ENCODE results near the gene IZUMO2.

IZUMO2 gene

GRCh38 chr19:50187937-50188336, 24.9 kb upstream of the IZUMO2 start:
- WGBS (ENCODE audit: insufficient coverage): 97% methylated on average over 7 of the region's 13 CpGs
- H3K9me3 ChIP-seq (ENCODE audit: control extremely low read depth in 1 of 5, control insufficient read depth in 4 of 5, insufficient read depth in 2 of 5, low read depth in 1 of 5, low read length in 4 of 5): no peaks in the 10 kb centered on the region
- POLR2A ChIA-PET: no interaction called here

GRCh38 chr19:50184196-50184595, 21.1 kb upstream of the IZUMO2 start:
- no peaks in the 10 kb centered on the region for H3K4me1 ChIP-seq (ENCODE audit: control extremely low read depth in 1 of 4, control insufficient read depth in 4 of 4, insufficient read depth in 4 of 4, low read length in 3 of 4)
- POLR2A ChIA-PET: no interaction called here
- WGBS (ENCODE audit: insufficient coverage): no CpG with 5 or more reads among the region's 1 CpG
- H3K27me3 ChIP-seq (replicated peaks in 2 of 5; ENCODE audit: control insufficient read depth in 4 of 5, insufficient read depth in 5 of 5, low read length in 4 of 5): peaks cover 0 to 2% (median 0%) of the 10 kb centered on the region in 5 experiments
- H3K9me3 ChIP-seq (ENCODE audit: control extremely low read depth in 1 of 5, control insufficient read depth in 4 of 5, insufficient read depth in 2 of 5, low read depth in 1 of 5, low read length in 4 of 5): peaks cover 0 to 4% (median 0%) of the 10 kb centered on the region in 5 experiments
- H3K27ac ChIP-seq (ENCODE audit: insufficient read depth in 1 of 2, low read depth in 1 of 2, low read length in 2 of 2, poor library complexity in 1 of 2, severe bottlenecking in 2 of 2): no peak overlapping the region
- DNase-seq: no peak
- no peak overlapping the region for H3K4me3 ChIP-seq (ENCODE audit: control insufficient read depth in 1 of 7, extremely low read depth in 1 of 7, insufficient read depth in 4 of 7, low read depth in 2 of 7, low read length in 6 of 7)
- CTCF ChIA-PET: interaction anchor here (0.7 kb wide), 1 partner anchor 81 kb away, joined by 3 read pairs; no protein-coding TSS in a partner anchor
- no peaks in the 10 kb centered on the region for H3K36me3 ChIP-seq (ENCODE audit: control insufficient read depth in 4 of 4, insufficient read depth in 4 of 4, low read length in 3 of 4)

More at GRCh38 chr19:50187937-50188336, 24.9 kb upstream of the IZUMO2 start:
- Histone ChIP-seq H3K4me1 (ENCODE audit: control extremely low read depth in 1 of 4, control insufficient read depth in 4 of 4, insufficient read depth in 4 of 4, low read length in 3 of 4) (no peaks in the 10 kb centered on the region), H3K36me3 (ENCODE audit: control insufficient read depth in 4 of 4, insufficient read depth in 4 of 4, low read length in 3 of 4) (no peaks in the 10 kb centered on the region), H3K27me3 (replicated peaks in 2 of 5; ENCODE audit: control insufficient read depth in 4 of 5, insufficient read depth in 5 of 5, low read length in 4 of 5) (peaks cover 0 to 10% (median 0%) of the 10 kb centered on the region in 5 experiments), H3K4me3 (ENCODE audit: control insufficient read depth in 1 of 7, extremely low read depth in 1 of 7, insufficient read depth in 4 of 7, low read depth in 2 of 7, low read length in 6 of 7) (no peak overlapping the region), H3K27ac (ENCODE audit: insufficient read depth in 1 of 2, low read depth in 1 of 2, low read length in 2 of 2, poor library complexity in 1 of 2, severe bottlenecking in 2 of 2) (no peak overlapping the region)
- DNase-seq: no peak
- CTCF ChIA-PET: no interaction called here

DNA sequence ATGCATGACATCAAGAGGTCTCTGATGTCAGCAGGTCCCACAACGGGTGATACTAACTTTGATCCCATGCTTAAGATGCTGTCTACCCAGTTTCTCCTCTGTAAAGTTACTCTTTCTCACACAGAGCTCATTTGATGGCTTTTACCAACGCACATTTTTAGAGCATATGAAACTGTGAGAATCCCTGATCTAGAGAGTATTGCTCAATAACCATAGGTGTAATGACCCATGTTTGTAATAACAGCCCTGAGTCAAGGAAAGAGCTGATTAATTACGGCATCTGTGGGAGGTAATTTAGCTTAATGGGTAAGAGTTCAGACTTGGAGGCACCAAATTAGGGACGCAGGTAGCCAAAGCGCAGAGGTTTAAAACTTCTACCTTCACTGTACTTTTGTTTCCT, 18.0 kb upstream of the IZUMO2 start:
- ChIA-PET POLR2A (no interaction called here), CTCF (no interaction called here)
- peaks cover 0 to 2% (median 0%) of the 10 kb centered on the region in 5 experiments for H3K27me3 ChIP-seq (replicated peaks in 2 of 5; ENCODE audit: control insufficient read depth in 4 of 5, insufficient read depth in 5 of 5, low read length in 4 of 5)
- 88% methylated on average over 3 of the region's 5 CpGs for WGBS (ENCODE audit: insufficient coverage)
- no peak for DNase-seq
- no peak overlapping the region for H3K4me3 ChIP-seq (ENCODE audit: control insufficient read depth in 1 of 7, extremely low read depth in 1 of 7, insufficient read depth in 4 of 7, low read depth in 2 of 7, low read length in 6 of 7)
- no peaks in the 10 kb centered on the region for H3K4me1 ChIP-seq (ENCODE audit: control extremely low read depth in 1 of 4, control insufficient read depth in 4 of 4, insufficient read depth in 4 of 4, low read length in 3 of 4)
- H3K36me3 ChIP-seq (ENCODE audit: control insufficient read depth in 4 of 4, insufficient read depth in 4 of 4, low read length in 3 of 4): no peaks in the 10 kb centered on the region
- no peak overlapping the region for H3K27ac ChIP-seq (ENCODE audit: insufficient read depth in 1 of 2, low read depth in 1 of 2, low read length in 2 of 2, poor library complexity in 1 of 2, severe bottlenecking in 2 of 2)
- H3K9me3 ChIP-seq (ENCODE audit: control extremely low read depth in 1 of 5, control insufficient read depth in 4 of 5, insufficient read depth in 2 of 5, low read depth in 1 of 5, low read length in 4 of 5): peaks cover 0 to 4% (median 0%) of the 10 kb centered on the region in 5 experiments

GRCh38 chr19:50178859-50179537, 15.9 kb upstream of the IZUMO2 start:
- DNase-seq: no peak
- no peak overlapping the region for H3K4me3 ChIP-seq (ENCODE audit: control insufficient read depth in 1 of 7, extremely low read depth in 1 of 7, insufficient read depth in 4 of 7, low read depth in 2 of 7, low read length in 6 of 7)
- no peaks in the 10 kb centered on the region for H3K4me1 ChIP-seq (ENCODE audit: control extremely low read depth in 1 of 4, control insufficient read depth in 4 of 4, insufficient read depth in 4 of 4, low read length in 3 of 4)
- WGBS (ENCODE audit: insufficient coverage): 72% methylated on average over 4 of the region's 9 CpGs
- no peaks in the 10 kb centered on the region for H3K36me3 ChIP-seq (ENCODE audit: control insufficient read depth in 4 of 4, insufficient read depth in 4 of 4, low read length in 3 of 4)
- CTCF ChIA-PET: no interaction called here
- peaks cover 0 to 2% (median 0%) of the 10 kb centered on the region in 5 experiments for H3K27me3 ChIP-seq (replicated peaks in 2 of 5; ENCODE audit: control insufficient read depth in 4 of 5, insufficient read depth in 5 of 5, low read length in 4 of 5)
- no peak overlapping the region for H3K27ac ChIP-seq (ENCODE audit: insufficient read depth in 1 of 2, low read depth in 1 of 2, low read length in 2 of 2, poor library complexity in 1 of 2, severe bottlenecking in 2 of 2)
- peaks cover 0 to 4% (median 0%) of the 10 kb centered on the region in 5 experiments for H3K9me3 ChIP-seq (ENCODE audit: control extremely low read depth in 1 of 5, control insufficient read depth in 4 of 5, insufficient read depth in 2 of 5, low read depth in 1 of 5, low read length in 4 of 5)
- POLR2A ChIA-PET: no interaction called here

- no CpG with 5 or more reads among the region's 1 CpG for WGBS (ENCODE audit: insufficient coverage)
- DNase-seq: no peak
Measured at GRCh38 chr19:50178320-50178719, 15.2 kb upstream of the IZUMO2 start.

DNA sequence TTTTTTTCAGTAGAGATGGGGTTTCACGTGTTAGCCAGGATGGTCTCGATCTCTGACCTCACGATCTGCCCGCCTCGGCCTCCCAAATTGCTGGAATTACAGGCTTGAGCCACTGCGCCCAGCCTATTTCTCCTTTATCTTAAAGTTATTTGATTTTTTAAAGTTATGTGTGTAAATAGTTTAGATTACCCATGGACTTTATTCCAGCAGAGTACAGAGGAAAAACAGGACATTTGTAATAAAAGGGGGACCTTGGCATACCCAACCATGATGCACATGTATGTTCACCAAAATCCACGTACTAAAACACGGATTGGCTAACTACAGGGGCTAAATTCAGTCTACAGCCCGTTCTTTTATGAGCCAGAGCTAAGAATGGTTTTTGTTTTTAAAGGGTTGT, 13.7 kb upstream of the IZUMO2 start:
- no peak for DNase-seq
- no peaks in the 10 kb centered on the region for H3K36me3 ChIP-seq (ENCODE audit: control insufficient read depth in 4 of 4, insufficient read depth in 4 of 4, low read length in 3 of 4)
- peaks cover 0 to 4% (median 0%) of the 10 kb centered on the region in 5 experiments for H3K9me3 ChIP-seq (ENCODE audit: control extremely low read depth in 1 of 5, control insufficient read depth in 4 of 5, insufficient read depth in 2 of 5, low read depth in 1 of 5, low read length in 4 of 5)
- H3K4me3 ChIP-seq (ENCODE audit: control insufficient read depth in 1 of 7, extremely low read depth in 1 of 7, insufficient read depth in 4 of 7, low read depth in 2 of 7, low read length in 6 of 7): no peak overlapping the region
- H3K27me3 ChIP-seq (replicated peaks in 2 of 5; ENCODE audit: control insufficient read depth in 4 of 5, insufficient read depth in 5 of 5, low read length in 4 of 5): peaks cover 0 to 2% (median 0%) of the 10 kb centered on the region in 5 experiments
- H3K27ac ChIP-seq (ENCODE audit: insufficient read depth in 1 of 2, low read depth in 1 of 2, low read length in 2 of 2, poor library complexity in 1 of 2, severe bottlenecking in 2 of 2): no peak overlapping the region
- WGBS (ENCODE audit: insufficient coverage): 76% methylated on average over 4 of the region's 9 CpGs
- ChIA-PET CTCF (no interaction called here), POLR2A (no interaction called here)
- H3K4me1 ChIP-seq (ENCODE audit: control extremely low read depth in 1 of 4, control insufficient read depth in 4 of 4, insufficient read depth in 4 of 4, low read length in 3 of 4): no peaks in the 10 kb centered on the region

More at GRCh38 chr19:50178320-50178719, 15.2 kb upstream of the IZUMO2 start:
- CTCF ChIA-PET: no interaction called here
- POLR2A ChIA-PET: no interaction called here
- peaks cover 0 to 2% (median 0%) of the 10 kb centered on the region in 5 experiments for H3K27me3 ChIP-seq (replicated peaks in 2 of 5; ENCODE audit: control insufficient read depth in 4 of 5, insufficient read depth in 5 of 5, low read length in 4 of 5)
- H3K4me1 ChIP-seq (ENCODE audit: control extremely low read depth in 1 of 4, control insufficient read depth in 4 of 4, insufficient read depth in 4 of 4, low read length in 3 of 4): no peaks in the 10 kb centered on the region
- no peaks in the 10 kb centered on the region for H3K36me3 ChIP-seq (ENCODE audit: control insufficient read depth in 4 of 4, insufficient read depth in 4 of 4, low read length in 3 of 4)
- H3K4me3 ChIP-seq (ENCODE audit: control insufficient read depth in 1 of 7, extremely low read depth in 1 of 7, insufficient read depth in 4 of 7, low read depth in 2 of 7, low read length in 6 of 7): no peak overlapping the region
- H3K9me3 ChIP-seq (ENCODE audit: control extremely low read depth in 1 of 5, control insufficient read depth in 4 of 5, insufficient read depth in 2 of 5, low read depth in 1 of 5, low read length in 4 of 5): peaks cover 0 to 4% (median 0%) of the 10 kb centered on the region in 5 experiments
- H3K27ac ChIP-seq (ENCODE audit: insufficient read depth in 1 of 2, low read depth in 1 of 2, low read length in 2 of 2, poor library complexity in 1 of 2, severe bottlenecking in 2 of 2): no peak overlapping the region

- POLR2A ChIA-PET: no interaction called here
- CTCF ChIA-PET: no interaction called here
- WGBS (ENCODE audit: insufficient coverage): 94% methylated on average over 10 of the region's 10 CpGs
Measured at GRCh38 chr19:50175924-50176323, 12.8 kb upstream of the IZUMO2 start.

More at GRCh38 chr19:50175924-50176323, 12.8 kb upstream of the IZUMO2 start:
- DNase-seq: no peak
- H3K27ac ChIP-seq (ENCODE audit: insufficient read depth in 1 of 2, low read depth in 1 of 2, low read length in 2 of 2, poor library complexity in 1 of 2, severe bottlenecking in 2 of 2): no peak overlapping the region
- H3K36me3 ChIP-seq (ENCODE audit: control insufficient read depth in 4 of 4, insufficient read depth in 4 of 4, low read length in 3 of 4): no peaks in the 10 kb centered on the region
- no peak overlapping the region for H3K4me3 ChIP-seq (ENCODE audit: control insufficient read depth in 1 of 7, extremely low read depth in 1 of 7, insufficient read depth in 4 of 7, low read depth in 2 of 7, low read length in 6 of 7)
- H3K27me3 ChIP-seq (replicated peaks in 2 of 5; ENCODE audit: control insufficient read depth in 4 of 5, insufficient read depth in 5 of 5, low read length in 4 of 5): peaks cover 0 to under 1% (median 0%) of the 10 kb centered on the region in 5 experiments
- H3K9me3 ChIP-seq (ENCODE audit: control extremely low read depth in 1 of 5, control insufficient read depth in 4 of 5, insufficient read depth in 2 of 5, low read depth in 1 of 5, low read length in 4 of 5): peaks cover 0 to 4% (median 0%) of the 10 kb centered on the region in 5 experiments
- H3K4me1 ChIP-seq (ENCODE audit: control extremely low read depth in 1 of 4, control insufficient read depth in 4 of 4, insufficient read depth in 4 of 4, low read length in 3 of 4): no peaks in the 10 kb centered on the region
